ENCODE measurements around the gene BCOR. TPM values are rescaled to one million over a fixed set of nuclear protein-coding genes. Genes with fewer than 3 reads are reported as not detected.
A peak's percentile ranks its signal among the peaks of the same experiment; 100 is the strongest.

BCOR gene
- total and polyA plus RNA-seq, 2 donors (not counting 1 experiment from before 2014, with no cell fraction given), result 3.0 to 5.8 TPM

DNA sequence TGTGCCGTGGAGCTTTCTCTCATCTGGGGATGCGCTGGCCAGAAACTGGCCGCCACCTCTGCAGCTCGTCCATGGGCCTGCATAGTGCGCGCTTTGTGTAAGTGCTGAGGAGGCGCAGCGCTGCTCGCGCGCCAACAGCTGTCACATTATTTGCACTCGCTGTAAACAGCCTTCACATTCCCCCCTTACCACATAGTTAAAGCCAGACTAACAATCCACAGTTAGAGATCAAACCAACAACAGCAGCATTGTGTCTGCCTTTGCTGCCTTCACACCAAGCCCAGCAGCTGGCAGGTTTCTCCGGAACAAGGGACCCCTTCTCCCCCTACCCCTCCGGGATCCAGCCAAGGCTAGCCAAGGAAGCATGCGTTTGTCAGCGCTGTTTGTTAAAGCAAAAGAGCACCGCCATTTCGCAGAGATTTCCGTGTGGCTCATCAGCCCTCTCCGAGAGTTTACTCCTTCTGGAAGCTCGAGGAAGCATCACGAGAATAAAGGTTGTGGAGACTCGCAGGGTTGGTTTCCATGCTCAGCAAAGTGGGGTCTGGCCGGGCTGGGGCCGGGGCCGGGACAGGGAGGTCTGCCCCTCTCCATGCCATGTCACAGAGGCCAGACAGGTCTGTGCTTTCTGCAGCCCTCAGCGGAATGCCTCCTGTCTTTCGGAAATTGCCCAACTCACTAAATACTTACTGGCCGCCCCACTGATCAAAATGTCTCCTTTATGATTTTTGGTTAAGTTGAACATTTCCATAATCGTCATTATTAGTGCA, 11.0 kb downstream of the BCOR start:
- H4K20me1 ChIP-seq (ENCODE audit: control insufficient read depth, extremely low read depth, insufficient read depth, low read length), result no peaks in the 10 kb centered on the region
- H3K27ac ChIP-seq (ENCODE audit: insufficient read depth, low read length), result peak overlapping the region; percentile 43

DNA sequence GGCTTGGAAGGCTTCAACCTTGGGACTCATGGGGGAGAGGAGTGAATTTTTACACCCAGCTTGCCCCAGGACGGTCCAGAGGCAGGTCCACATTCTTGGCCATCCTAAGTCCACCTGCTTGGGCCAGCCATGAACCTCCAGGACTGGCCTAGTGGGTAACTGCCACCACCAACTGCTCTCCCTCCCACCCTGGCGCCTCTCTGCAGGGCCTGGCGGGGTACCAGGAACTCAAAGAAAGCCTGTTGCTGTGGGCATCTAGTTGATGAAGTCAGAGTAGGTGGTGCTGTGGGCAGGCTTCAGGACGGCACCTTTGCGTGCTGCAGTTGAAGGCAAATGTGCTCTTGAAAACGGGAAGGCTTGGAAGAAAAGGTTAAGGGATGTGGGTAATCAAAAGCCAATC, 12.0 kb downstream of the BCOR start:
- H3K4me3 ChIP-seq (replicated peaks in 1 of 4; ENCODE audit: control extremely low read depth in 1 of 4, insufficient read depth in 1 of 4, low read depth in 3 of 4, low read length in 4 of 4), result no peak overlapping the region
- H3K9me3 ChIP-seq (ENCODE audit: control insufficient read depth, insufficient read depth, low read depth, low read length), result no peaks in the 10 kb centered on the region
- no peaks in the 10 kb centered on the region for H3K27me3 ChIP-seq (ENCODE audit: control insufficient read depth, insufficient read depth, low read length)
- no peaks in the 10 kb centered on the region for H3K79me2 ChIP-seq (ENCODE audit: control insufficient read depth, insufficient read depth, low read length)
- no peak overlapping the region for H3K9ac ChIP-seq (ENCODE audit: insufficient read depth, low read length)
- no peaks in the 10 kb centered on the region for H3K36me3 ChIP-seq (ENCODE audit: control insufficient read depth, insufficient read depth, low read length)
- H2AFZ ChIP-seq (ENCODE audit: low read length), result no peak overlapping the region
- no peaks in the 10 kb centered on the region for H4K20me1 ChIP-seq (ENCODE audit: control insufficient read depth, extremely low read depth, insufficient read depth, low read length)
- peaks cover 30% of the 10 kb centered on the region for H3K4me1 ChIP-seq (ENCODE audit: control insufficient read depth, extremely low read depth, insufficient read depth, low read length)
- no peak overlapping the region for H3K4me2 ChIP-seq (ENCODE audit: extremely low read depth, insufficient read depth, low read length)
- peak overlapping the region; percentile 45 for H3K27ac ChIP-seq (ENCODE audit: insufficient read depth, low read length)
- no peak for TF ChIP-seq EZH2 (IDR thresholded peaks at IDR 0.05; ENCODE audit: low read length, missing control alignments)
- TF ChIP-seq, protein P1, sequence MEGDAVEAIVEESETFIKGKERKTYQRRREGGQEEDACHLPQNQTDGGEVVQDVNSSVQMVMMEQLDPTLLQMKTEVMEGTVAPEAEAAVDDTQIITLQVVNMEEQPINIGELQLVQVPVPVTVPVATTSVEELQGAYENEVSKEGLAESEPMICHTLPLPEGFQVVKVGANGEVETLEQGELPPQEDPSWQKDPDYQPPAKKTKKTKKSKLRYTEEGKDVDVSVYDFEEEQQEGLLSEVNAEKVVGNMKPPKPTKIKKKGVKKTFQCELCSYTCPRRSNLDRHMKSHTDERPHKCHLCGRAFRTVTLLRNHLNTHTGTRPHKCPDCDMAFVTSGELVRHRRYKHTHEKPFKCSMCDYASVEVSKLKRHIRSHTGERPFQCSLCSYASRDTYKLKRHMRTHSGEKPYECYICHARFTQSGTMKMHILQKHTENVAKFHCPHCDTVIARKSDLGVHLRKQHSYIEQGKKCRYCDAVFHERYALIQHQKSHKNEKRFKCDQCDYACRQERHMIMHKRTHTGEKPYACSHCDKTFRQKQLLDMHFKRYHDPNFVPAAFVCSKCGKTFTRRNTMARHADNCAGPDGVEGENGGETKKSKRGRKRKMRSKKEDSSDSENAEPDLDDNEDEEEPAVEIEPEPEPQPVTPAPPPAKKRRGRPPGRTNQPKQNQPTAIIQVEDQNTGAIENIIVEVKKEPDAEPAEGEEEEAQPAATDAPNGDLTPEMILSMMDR (conservative IDR thresholded peaks at IDR 0.05 in 1 of 2, IDR thresholded peaks at IDR 0.05 in 1 of 2; ENCODE audit: low read depth in 1 of 2, low read length in 2 of 2), result no peak
- no peak for DNase-seq (ENCODE audit: low read depth in 2 of 2)

More for the DNA sequence above, 11.0 kb downstream of the BCOR start:
- peak; percentile 56 to 79 for DNase-seq (ENCODE audit: low read depth in 2 of 2)
- Histone ChIP-seq H3K79me2 (ENCODE audit: control insufficient read depth, insufficient read depth, low read length) (no peaks in the 10 kb centered on the region), H3K27me3 (ENCODE audit: control insufficient read depth, insufficient read depth, low read length) (no peaks in the 10 kb centered on the region), H3K4me2 (ENCODE audit: extremely low read depth, insufficient read depth, low read length) (peak overlapping the region; percentile 80), H3K36me3 (ENCODE audit: control insufficient read depth, insufficient read depth, low read length) (no peaks in the 10 kb centered on the region), H3K4me1 (ENCODE audit: control insufficient read depth, extremely low read depth, insufficient read depth, low read length) (peaks cover 33% of the 10 kb centered on the region), H3K4me3 (replicated peaks in 1 of 4; ENCODE audit: control extremely low read depth in 1 of 4, insufficient read depth in 1 of 4, low read depth in 3 of 4, low read length in 4 of 4) (peak overlapping the region in 1 of 4 experiments; percentile 34), H2AFZ (ENCODE audit: low read length) (no peak overlapping the region), H3K9ac (ENCODE audit: insufficient read depth, low read length) (no peak overlapping the region), H3K9me3 (ENCODE audit: control insufficient read depth, insufficient read depth, low read depth, low read length) (no peaks in the 10 kb centered on the region)
- no peak for TF ChIP-seq EZH2 (IDR thresholded peaks at IDR 0.05; ENCODE audit: low read length, missing control alignments)
- TF ChIP-seq, protein P1 (conservative IDR thresholded peaks at IDR 0.05 in 1 of 2, IDR thresholded peaks at IDR 0.05 in 1 of 2; ENCODE audit: low read depth in 1 of 2, low read length in 2 of 2), result no peak

DNA sequence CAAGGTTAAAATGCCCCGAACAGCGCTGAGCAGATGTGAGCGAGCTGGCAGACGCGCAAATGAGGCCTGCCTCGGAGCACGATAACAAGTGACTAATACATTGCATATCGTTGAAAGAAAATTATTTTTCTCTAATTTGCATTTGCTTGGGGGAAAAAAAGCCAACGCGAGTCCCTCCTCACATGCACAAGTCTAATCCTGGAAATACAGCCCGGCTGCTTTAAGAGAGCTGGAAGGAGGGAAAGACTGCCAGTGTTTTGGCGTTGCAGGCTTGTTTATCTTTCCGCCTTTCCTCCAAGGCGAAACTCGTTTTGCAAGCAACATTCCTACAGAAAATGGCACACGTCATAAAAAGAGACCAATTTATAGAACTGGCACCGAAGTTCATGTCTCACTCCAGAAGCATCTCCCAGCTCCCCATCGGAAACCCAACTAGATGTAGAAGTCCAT, 12.6 kb downstream of the BCOR start:
- TF ChIP-seq, protein P1 (conservative IDR thresholded peaks at IDR 0.05 in 1 of 2, IDR thresholded peaks at IDR 0.05 in 1 of 2; ENCODE audit: low read depth in 1 of 2, low read length in 2 of 2), result no peak
- no peak for TF ChIP-seq EZH2 (IDR thresholded peaks at IDR 0.05; ENCODE audit: low read length, missing control alignments)
- no peaks in the 10 kb centered on the region for H3K36me3 ChIP-seq (ENCODE audit: control insufficient read depth, insufficient read depth, low read length)
- no peak overlapping the region for H3K9ac ChIP-seq (ENCODE audit: insufficient read depth, low read length)
- DNase-seq (ENCODE audit: low read depth in 2 of 2), result peak; percentile 72 to 89
- H3K4me2 ChIP-seq (ENCODE audit: extremely low read depth, insufficient read depth, low read length), result peak overlapping the region; percentile 59
- peaks cover 30% of the 10 kb centered on the region for H3K4me1 ChIP-seq (ENCODE audit: control insufficient read depth, extremely low read depth, insufficient read depth, low read length)
- no peak overlapping the region for H2AFZ ChIP-seq (ENCODE audit: low read length)
- no peaks in the 10 kb centered on the region for H3K9me3 ChIP-seq (ENCODE audit: control insufficient read depth, insufficient read depth, low read depth, low read length)
- H3K27ac ChIP-seq (ENCODE audit: insufficient read depth, low read length), result peak overlapping the region; percentile 16
- no peak overlapping the region for H3K4me3 ChIP-seq (replicated peaks in 1 of 4; ENCODE audit: control extremely low read depth in 1 of 4, insufficient read depth in 1 of 4, low read depth in 3 of 4, low read length in 4 of 4)
- H3K79me2 ChIP-seq (ENCODE audit: control insufficient read depth, insufficient read depth, low read length), result no peaks in the 10 kb centered on the region
- H3K27me3 ChIP-seq (ENCODE audit: control insufficient read depth, insufficient read depth, low read length), result no peaks in the 10 kb centered on the region
- H4K20me1 ChIP-seq (ENCODE audit: control insufficient read depth, extremely low read depth, insufficient read depth, low read length), result no peaks in the 10 kb centered on the region

Data from fibroblast of lung (primary cell).